Measurements from ENCODE around the gene RNASET2.
A peak's percentile ranks its signal among the peaks of the same experiment; 100 is the strongest.

- TF ChIP-seq JUND (IDR thresholded peaks at IDR 0.05) (no peak), CTCF (IDR thresholded peaks at IDR 0.05; ENCODE audit: low read depth, low read length, missing input control) (no peak), NR2F2 (IDR thresholded peaks at IDR 0.05) (no peak), RAD21 (IDR thresholded peaks at IDR 0.05) (peak in 1 of 2 donors; percentile 4), EGR1 (IDR thresholded peaks at IDR 0.05; ENCODE audit: low read depth in 2 of 2) (peak; percentile 57 to 92), GABPA (IDR thresholded peaks at IDR 0.05 in 1 of 2, conservative IDR thresholded peaks at IDR 0.05 in 1 of 2) (no peak), YY1 (IDR thresholded peaks at IDR 0.05) (peak; percentile 97), SP1 (IDR thresholded peaks at IDR 0.05) (peak; percentile 42), TAF1 (conservative IDR thresholded peaks at IDR 0.05) (no peak), FOXA1 (IDR thresholded peaks at IDR 0.05) (no peak), HNF4G (IDR thresholded peaks at IDR 0.05) (no peak), ATF3 (IDR thresholded peaks at IDR 0.05) (no peak)
- TF ChIP-seq, protein P1, sequence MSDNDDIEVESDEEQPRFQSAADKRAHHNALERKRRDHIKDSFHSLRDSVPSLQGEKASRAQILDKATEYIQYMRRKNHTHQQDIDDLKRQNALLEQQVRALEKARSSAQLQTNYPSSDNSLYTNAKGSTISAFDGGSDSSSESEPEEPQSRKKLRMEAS (IDR thresholded peaks at IDR 0.05) = no peak
- TF ChIP-seq, protein P2, sequence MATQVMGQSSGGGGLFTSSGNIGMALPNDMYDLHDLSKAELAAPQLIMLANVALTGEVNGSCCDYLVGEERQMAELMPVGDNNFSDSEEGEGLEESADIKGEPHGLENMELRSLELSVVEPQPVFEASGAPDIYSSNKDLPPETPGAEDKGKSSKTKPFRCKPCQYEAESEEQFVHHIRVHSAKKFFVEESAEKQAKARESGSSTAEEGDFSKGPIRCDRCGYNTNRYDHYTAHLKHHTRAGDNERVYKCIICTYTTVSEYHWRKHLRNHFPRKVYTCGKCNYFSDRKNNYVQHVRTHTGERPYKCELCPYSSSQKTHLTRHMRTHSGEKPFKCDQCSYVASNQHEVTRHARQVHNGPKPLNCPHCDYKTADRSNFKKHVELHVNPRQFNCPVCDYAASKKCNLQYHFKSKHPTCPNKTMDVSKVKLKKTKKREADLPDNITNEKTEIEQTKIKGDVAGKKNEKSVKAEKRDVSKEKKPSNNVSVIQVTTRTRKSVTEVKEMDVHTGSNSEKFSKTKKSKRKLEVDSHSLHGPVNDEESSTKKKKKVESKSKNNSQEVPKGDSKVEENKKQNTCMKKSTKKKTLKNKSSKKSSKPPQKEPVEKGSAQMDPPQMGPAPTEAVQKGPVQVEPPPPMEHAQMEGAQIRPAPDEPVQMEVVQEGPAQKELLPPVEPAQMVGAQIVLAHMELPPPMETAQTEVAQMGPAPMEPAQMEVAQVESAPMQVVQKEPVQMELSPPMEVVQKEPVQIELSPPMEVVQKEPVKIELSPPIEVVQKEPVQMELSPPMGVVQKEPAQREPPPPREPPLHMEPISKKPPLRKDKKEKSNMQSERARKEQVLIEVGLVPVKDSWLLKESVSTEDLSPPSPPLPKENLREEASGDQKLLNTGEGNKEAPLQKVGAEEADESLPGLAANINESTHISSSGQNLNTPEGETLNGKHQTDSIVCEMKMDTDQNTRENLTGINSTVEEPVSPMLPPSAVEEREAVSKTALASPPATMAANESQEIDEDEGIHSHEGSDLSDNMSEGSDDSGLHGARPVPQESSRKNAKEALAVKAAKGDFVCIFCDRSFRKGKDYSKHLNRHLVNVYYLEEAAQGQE (IDR thresholded peaks at IDR 0.05) = no peak
Measured at GRCh38 chr6:166999145-166999883, 43.0 kb upstream of the RNASET2 start, which contains the start of gene CEP43.

Measured in liver (tissue), 3 donors.